ENCODE data around the gene OR8D2. TPM values are rescaled to one million over a fixed set of nuclear protein-coding genes. Genes with fewer than 3 reads are reported as not detected.

The OR8D2 gene
- total and polyA plus RNA-seq, 10 of the 15 experiments (the other 5 are each of a cell fraction or from before 2014, with no cell fraction given) = not detected

- H3K9me3 ChIP-seq (replicated peaks; ENCODE audit: control insufficient read depth, insufficient read depth, low read length) = no peaks in the 10 kb centered on the region
- ChIA-PET CTCF (interaction anchor here (1.6 kb wide), 1 partner anchor 12 kb away, joined by 4 read pairs; no protein-coding TSS in a partner anchor), POLR2A (no interaction called here), RAD21 (ENCODE audit: unreplicated experiment) (no interaction called here), SMC1A (ENCODE audit: uncharacterized antibody, unreplicated experiment) (no interaction called here)
- intact Hi-C loops (cut with micrococcal nuclease; ENCODE audit: unreplicated experiment) = no loop called here
- in situ Hi-C loops (cut with MboI) = no loop called here
- no peak overlapping the region for H3K9ac ChIP-seq (ENCODE audit: control insufficient read depth, insufficient read depth, low read length)
- no TSS peak for BruUV-seq (replicated peaks)
- no peak for DNase-seq (ENCODE audit: low read depth, low spot score)
- H3K36me3 ChIP-seq (ENCODE audit: control insufficient read depth in 2 of 2, insufficient read depth in 2 of 2, low read length in 1 of 2) = no peaks in the 10 kb centered on the region
- no peak for ATAC-seq
- no peaks in the 10 kb centered on the region for H3K4me1 ChIP-seq (ENCODE audit: control insufficient read depth, insufficient read depth, low read length)
- no peak for FAIRE-seq
- no peaks in the 10 kb centered on the region for H3K27me3 ChIP-seq (replicated peaks in 1 of 2; ENCODE audit: control insufficient read depth in 2 of 2, insufficient read depth in 2 of 2, low read length in 1 of 2)
- no peak overlapping the region for H3K4me3 ChIP-seq
- H3K4me2 ChIP-seq (ENCODE audit: control insufficient read depth, insufficient read depth) = no peak overlapping the region
- WGBS (ENCODE audit: insufficient coverage, insufficient replicate concordance, low lambda C conversion rate, missing lambda C conversion rate) = 29% methylated on average over 5 of the region's 5 CpGs
- no peaks in the 10 kb centered on the region for H4K20me1 ChIP-seq (ENCODE audit: control insufficient read depth, insufficient read depth)
- H2AFZ ChIP-seq (ENCODE audit: control insufficient read depth, low read depth, low read length) = no peak overlapping the region
- H3K79me2 ChIP-seq (ENCODE audit: control insufficient read depth, insufficient read depth, low read length) = no peaks in the 10 kb centered on the region
- no peak overlapping the region for H3K27ac ChIP-seq (ENCODE audit: control insufficient read depth, insufficient read depth)
- TF ChIP-seq ELK1 (IDR thresholded peaks at IDR 0.05; ENCODE audit: low read depth, low read length) (no peak), CHD2 (IDR thresholded peaks at IDR 0.05; ENCODE audit: borderline replicate concordance, low read depth, low read length) (no peak), MAX (IDR thresholded peaks at IDR 0.05; ENCODE audit: low read depth, low read length) (no peak), IRF3 (IDR thresholded peaks at IDR 0.05) (no peak), GATAD2B (conservative IDR thresholded peaks at IDR 0.05; ENCODE audit: low read depth) (no peak), ATF2 (IDR thresholded peaks at IDR 0.05; ENCODE audit: low read length) (no peak), ZBTB4 (CRISPR knock-in tag; IDR thresholded peaks at IDR 0.05) (no peak), CUX1 (IDR thresholded peaks at IDR 0.05; ENCODE audit: insufficient replicate concordance, low read depth, low read length) (no peak), HDAC6 (IDR thresholded peaks at IDR 0.05; ENCODE audit: unreplicated experiment) (no peak), HCFC1 (IDR thresholded peaks at IDR 0.05; ENCODE audit: low read length) (no peak), BMI1 (IDR thresholded peaks at IDR 0.05; ENCODE audit: borderline replicate concordance) (no peak), RBBP5 (conservative IDR thresholded peaks at IDR 0.05) (no peak), ZSCAN29 (IDR thresholded peaks at IDR 0.05) (no peak)
Observed at GRCh38 chr11:124344346-124344745, 24.3 kb upstream of the OR8D2 start.

Measured in GM12878 (cell line).